ENCODE results near the gene MORN5.

DNA sequence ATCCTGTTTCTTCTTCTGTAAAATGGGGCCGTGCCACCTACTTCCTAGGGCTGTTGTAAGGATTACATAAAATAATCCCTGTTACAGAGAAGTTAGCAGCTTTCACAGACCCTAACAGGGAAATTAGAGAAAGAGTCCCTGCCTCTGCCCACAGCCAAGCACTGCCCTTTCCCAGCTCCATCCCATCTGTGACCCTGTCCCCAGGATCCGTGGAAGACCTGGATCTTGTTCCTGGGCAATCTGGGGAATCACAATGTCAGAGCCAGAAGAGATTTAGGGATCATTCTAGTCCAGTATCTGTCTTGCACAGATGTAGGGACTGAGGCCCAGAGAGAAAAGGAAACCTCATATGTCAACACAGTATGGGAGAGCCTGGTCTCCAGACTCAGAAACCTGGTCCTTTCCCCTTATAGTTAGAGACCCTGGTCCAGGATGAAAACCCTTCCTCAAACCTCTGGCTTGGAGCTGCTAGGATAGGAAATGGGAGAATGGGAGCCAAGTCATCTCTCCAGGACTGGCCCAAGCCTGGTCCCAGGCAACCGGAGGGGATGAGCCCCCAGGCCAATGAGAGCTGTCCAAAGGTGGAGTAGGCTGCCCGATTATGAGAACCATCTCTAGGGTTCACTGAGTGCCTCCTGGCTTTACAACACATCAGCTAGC, 56.6 kb downstream of the MORN5 start:
- TF ChIP-seq POLR2A (IDR thresholded peaks at IDR 0.05): no peak
- TF ChIP-seq, protein P1, sequence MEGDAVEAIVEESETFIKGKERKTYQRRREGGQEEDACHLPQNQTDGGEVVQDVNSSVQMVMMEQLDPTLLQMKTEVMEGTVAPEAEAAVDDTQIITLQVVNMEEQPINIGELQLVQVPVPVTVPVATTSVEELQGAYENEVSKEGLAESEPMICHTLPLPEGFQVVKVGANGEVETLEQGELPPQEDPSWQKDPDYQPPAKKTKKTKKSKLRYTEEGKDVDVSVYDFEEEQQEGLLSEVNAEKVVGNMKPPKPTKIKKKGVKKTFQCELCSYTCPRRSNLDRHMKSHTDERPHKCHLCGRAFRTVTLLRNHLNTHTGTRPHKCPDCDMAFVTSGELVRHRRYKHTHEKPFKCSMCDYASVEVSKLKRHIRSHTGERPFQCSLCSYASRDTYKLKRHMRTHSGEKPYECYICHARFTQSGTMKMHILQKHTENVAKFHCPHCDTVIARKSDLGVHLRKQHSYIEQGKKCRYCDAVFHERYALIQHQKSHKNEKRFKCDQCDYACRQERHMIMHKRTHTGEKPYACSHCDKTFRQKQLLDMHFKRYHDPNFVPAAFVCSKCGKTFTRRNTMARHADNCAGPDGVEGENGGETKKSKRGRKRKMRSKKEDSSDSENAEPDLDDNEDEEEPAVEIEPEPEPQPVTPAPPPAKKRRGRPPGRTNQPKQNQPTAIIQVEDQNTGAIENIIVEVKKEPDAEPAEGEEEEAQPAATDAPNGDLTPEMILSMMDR (IDR thresholded peaks at IDR 0.05): no peak
